ENCODE measurements around the gene UBE2M.

- no peak for TF ChIP-seq CTCF (IDR thresholded peaks at IDR 0.05)
- TF ChIP-seq POLR2A (IDR thresholded peaks at IDR 0.05): no peak
- TF ChIP-seq EP300 (IDR thresholded peaks at IDR 0.05): no peak
Measured at GRCh38 chr19:58568453-58569130, 10.2 kb upstream of the UBE2M start.
